T-helper 1 cell treated with Interleukin-12 subunit alpha and Interleukin-12 subunit beta and Interleukin-4 antibody, amounts not matched to agents 30 μg/mL and 1 μg/mL, for 36 hours (primary cell): ENCODE measurements around the gene CD7.

Source experiments
- H3K27ac Mint-ChIP-seq: one replicate; pipeline ENCODE4 v1.8.0; 2021; ENCODE audit warnings: mild to moderate bottlenecking, mixed read lengths
- H3K27me3 Mint-ChIP-seq: one replicate; pipeline ENCODE4 v1.8.0; 2021; ENCODE audit warnings: low read depth, mixed read lengths
- H3K36me3 Mint-ChIP-seq: one replicate; pipeline ENCODE4 v1.8.0; 2021; ENCODE audit warnings: low read depth, mixed read lengths
- H3K4me1 Mint-ChIP-seq: one replicate; pipeline ENCODE4 v1.8.0; 2021; ENCODE audit warnings: low read depth, mixed read lengths
- H3K4me3 Mint-ChIP-seq: one replicate; pipeline ENCODE4 v1.8.0; 2021; ENCODE audit warnings: mild to moderate bottlenecking, moderate library complexity, mixed read lengths
- H3K9me3 Mint-ChIP-seq: one replicate; pipeline ENCODE4 v1.8.0; 2021; ENCODE audit warnings: mixed read lengths

The CD7 gene

GRCh38 chr17:82292251-82293154 lies 24.9 kb downstream of the CD7 start:
- Mint-ChIP-seq H3K9me3 (no peaks in the 10 kb centered on the region), H3K27ac (peak overlapping the region; percentile 84), H3K4me3 (peak overlapping the region; percentile 88), H3K36me3 (peaks cover 5% of the 10 kb centered on the region), H3K4me1 (peaks cover 34% of the 10 kb centered on the region), H3K27me3 (no peaks in the 10 kb centered on the region)

GRCh38 chr17:82291582-82292250 lies 25.7 kb downstream of the CD7 start:
- peaks cover 5% of the 10 kb centered on the region for H3K36me3 Mint-ChIP-seq
- no peaks in the 10 kb centered on the region for H3K9me3 Mint-ChIP-seq
- peak overlapping the region; percentile 71 for H3K4me3 Mint-ChIP-seq
- H3K27ac Mint-ChIP-seq, result peak overlapping the region; percentile 64
- peaks cover 27% of the 10 kb centered on the region for H3K4me1 Mint-ChIP-seq
- no peaks in the 10 kb centered on the region for H3K27me3 Mint-ChIP-seq

GRCh38 chr17:82287868-82288801 lies 29.3 kb downstream of the CD7 start:
- H3K27ac Mint-ChIP-seq, result no peak overlapping the region
- no peaks in the 10 kb centered on the region for H3K9me3 Mint-ChIP-seq
- H3K36me3 Mint-ChIP-seq, result no peaks in the 10 kb centered on the region
- peaks cover 5% of the 10 kb centered on the region for H3K27me3 Mint-ChIP-seq
- no peak overlapping the region for H3K4me3 Mint-ChIP-seq
- peaks cover 3% of the 10 kb centered on the region for H3K4me1 Mint-ChIP-seq

- peaks cover 5% of the 10 kb centered on the region for H3K27me3 Mint-ChIP-seq
- no peaks in the 10 kb centered on the region for H3K36me3 Mint-ChIP-seq
- no peaks in the 10 kb centered on the region for H3K9me3 Mint-ChIP-seq
- H3K4me1 Mint-ChIP-seq, result peaks cover 3% of the 10 kb centered on the region
- H3K4me3 Mint-ChIP-seq, result no peak overlapping the region
- no peak overlapping the region for H3K27ac Mint-ChIP-seq
These were observed 30.2 kb downstream of the CD7 start for GRCh38 chr17:82287013-82287867.

GRCh38 chr17:82285141-82285540 lies 32.3 kb downstream of the CD7 start:
- Mint-ChIP-seq H3K4me3 (no peak overlapping the region), H3K4me1 (peaks cover 14% of the 10 kb centered on the region)

GRCh38 chr17:82283208-82283749 lies 34.1 kb downstream of the CD7 start:
- Mint-ChIP-seq H3K27ac (no peak overlapping the region), H3K4me1 (peaks cover 14% of the 10 kb centered on the region), H3K27me3 (peaks cover 5% of the 10 kb centered on the region), H3K36me3 (no peaks in the 10 kb centered on the region), H3K4me3 (no peak overlapping the region), H3K9me3 (no peaks in the 10 kb centered on the region)

More at GRCh38 chr17:82285141-82285540, 32.3 kb downstream of the CD7 start:
- Mint-ChIP-seq H3K9me3 (no peaks in the 10 kb centered on the region), H3K27me3 (peaks cover 5% of the 10 kb centered on the region), H3K27ac (no peak overlapping the region), H3K36me3 (no peaks in the 10 kb centered on the region)

GRCh38 chr17:82282239-82283207 lies 34.9 kb downstream of the CD7 start:
- H3K4me3 Mint-ChIP-seq, result no peak overlapping the region
- no peaks in the 10 kb centered on the region for H3K9me3 Mint-ChIP-seq
- H3K27ac Mint-ChIP-seq, result no peak overlapping the region
- no peaks in the 10 kb centered on the region for H3K36me3 Mint-ChIP-seq
- H3K27me3 Mint-ChIP-seq, result peaks cover 5% of the 10 kb centered on the region
- H3K4me1 Mint-ChIP-seq, result peaks cover 13% of the 10 kb centered on the region

GRCh38 chr17:82281502-82282238 lies 35.7 kb downstream of the CD7 start:
- peaks cover 13% of the 10 kb centered on the region for H3K4me1 Mint-ChIP-seq
- peaks cover 5% of the 10 kb centered on the region for H3K27me3 Mint-ChIP-seq
- no peaks in the 10 kb centered on the region for H3K36me3 Mint-ChIP-seq
- no peaks in the 10 kb centered on the region for H3K9me3 Mint-ChIP-seq
- no peak overlapping the region for H3K4me3 Mint-ChIP-seq
- no peak overlapping the region for H3K27ac Mint-ChIP-seq

- Mint-ChIP-seq H3K9me3 (no peaks in the 10 kb centered on the region), H3K4me1 (peaks cover 13% of the 10 kb centered on the region), H3K36me3 (no peaks in the 10 kb centered on the region), H3K4me3 (no peak overlapping the region), H3K27ac (no peak overlapping the region), H3K27me3 (peaks cover 5% of the 10 kb centered on the region)
These were observed 36.3 kb downstream of the CD7 start for GRCh38 chr17:82281076-82281475.

GRCh38 chr17:82280537-82280936 lies 36.9 kb downstream of the CD7 start:
- Mint-ChIP-seq H3K36me3 (no peaks in the 10 kb centered on the region), H3K4me3 (no peak overlapping the region), H3K27ac (no peak overlapping the region), H3K4me1 (peaks cover 15% of the 10 kb centered on the region), H3K9me3 (no peaks in the 10 kb centered on the region), H3K27me3 (peaks cover 5% of the 10 kb centered on the region)

GRCh38 chr17:82278786-82279391 lies 38.5 kb downstream of the CD7 start:
- peaks cover 18% of the 10 kb centered on the region for H3K4me1 Mint-ChIP-seq
- no peaks in the 10 kb centered on the region for H3K27me3 Mint-ChIP-seq
- H3K36me3 Mint-ChIP-seq, result no peaks in the 10 kb centered on the region
- H3K4me3 Mint-ChIP-seq, result no peak overlapping the region
- H3K27ac Mint-ChIP-seq, result no peak overlapping the region
- H3K9me3 Mint-ChIP-seq, result no peaks in the 10 kb centered on the region

- Mint-ChIP-seq H3K4me3 (no peak overlapping the region), H3K9me3 (no peaks in the 10 kb centered on the region), H3K4me1 (peaks cover 18% of the 10 kb centered on the region), H3K27ac (no peak overlapping the region), H3K36me3 (no peaks in the 10 kb centered on the region), H3K27me3 (no peaks in the 10 kb centered on the region)
These were observed 39.1 kb downstream of the CD7 start for GRCh38 chr17:82278308-82278707.
